Measurements from ENCODE around the gene LIMS2.

GRCh38 chr2:127718271-127718670 is 42.9 kb upstream of the LIMS2 start:
- TF ChIP-seq EZH2 (IDR thresholded peaks at IDR 0.05; ENCODE audit: low read length) (no peak), CTCF (optimal IDR thresholded peaks at IDR 0.05 in 1 of 3, IDR thresholded peaks at IDR 0.05 in 1 of 3, conservative IDR thresholded peaks at IDR 0.05 in 1 of 3; ENCODE audit: extremely low read depth in 1 of 3, insufficient read depth in 2 of 3, low read length in 3 of 3) (no peak)
